ENCODE results near the gene FBRSL1. TPM values are rescaled to one million over a fixed set of nuclear protein-coding genes. Genes with fewer than 3 reads are reported as not detected.

Gene FBRSL1
- total RNA-seq, 1 donor from 2014 or later: 17.1 TPM

GRCh38 chr12:132520421-132521199 is 30.7 kb downstream of the FBRSL1 start:
- FAIRE-seq: no peak
- H3K36me3 ChIP-seq (ENCODE audit: control insufficient read depth, insufficient read depth, low read length): peaks cover 3% of the 10 kb centered on the region
- H3K27me3 ChIP-seq (ENCODE audit: control insufficient read depth, insufficient read depth, low read length): peaks cover 2% of the 10 kb centered on the region
- no peak for DNase-seq (ENCODE audit: low read depth)
- no peak for TF ChIP-seq CTCF (IDR thresholded peaks at IDR 0.05; ENCODE audit: insufficient read depth, low read length, severe bottlenecking)
- no peak overlapping the region for H3K4me3 ChIP-seq (ENCODE audit: low read depth, low read length)

- no peak overlapping the region for H3K4me3 ChIP-seq (ENCODE audit: low read depth, low read length)
- DNase-seq (ENCODE audit: low read depth) (no peak), FAIRE-seq (no peak)
- no peak for TF ChIP-seq CTCF (IDR thresholded peaks at IDR 0.05; ENCODE audit: insufficient read depth, low read length, severe bottlenecking)
- peaks cover 3% of the 10 kb centered on the region for H3K36me3 ChIP-seq (ENCODE audit: control insufficient read depth, insufficient read depth, low read length)
- H3K27me3 ChIP-seq (ENCODE audit: control insufficient read depth, insufficient read depth, low read length): peaks cover 2% of the 10 kb centered on the region
Observed at GRCh38 chr12:132521200-132521580, 31.2 kb downstream of the FBRSL1 start.

GRCh38 chr12:132521712-132522292 is 31.9 kb downstream of the FBRSL1 start:
- DNase-seq (ENCODE audit: low read depth) (no peak), FAIRE-seq (no peak)
- Histone ChIP-seq H3K27me3 (ENCODE audit: control insufficient read depth, insufficient read depth, low read length) (peaks cover 4% of the 10 kb centered on the region), H3K4me3 (ENCODE audit: low read depth, low read length) (no peak overlapping the region), H3K36me3 (ENCODE audit: control insufficient read depth, insufficient read depth, low read length) (peaks cover 3% of the 10 kb centered on the region)
- no peak for TF ChIP-seq CTCF (IDR thresholded peaks at IDR 0.05; ENCODE audit: insufficient read depth, low read length, severe bottlenecking)

GRCh38 chr12:132522592-132523380 is 32.8 kb downstream of the FBRSL1 start:
- Histone ChIP-seq H3K36me3 (ENCODE audit: control insufficient read depth, insufficient read depth, low read length) (peaks cover 3% of the 10 kb centered on the region), H3K27me3 (ENCODE audit: control insufficient read depth, insufficient read depth, low read length) (peaks cover 4% of the 10 kb centered on the region), H3K4me3 (ENCODE audit: low read depth, low read length) (no peak overlapping the region)
- DNase-seq (ENCODE audit: low read depth) (no peak), FAIRE-seq (no peak)
- TF ChIP-seq CTCF (IDR thresholded peaks at IDR 0.05; ENCODE audit: insufficient read depth, low read length, severe bottlenecking): no peak

GRCh38 chr12:132523576-132524331 is 33.8 kb downstream of the FBRSL1 start:
- no peak for FAIRE-seq
- H3K36me3 ChIP-seq (ENCODE audit: control insufficient read depth, insufficient read depth, low read length): no peaks in the 10 kb centered on the region
- peak; percentile 83 for TF ChIP-seq CTCF (IDR thresholded peaks at IDR 0.05; ENCODE audit: insufficient read depth, low read length, severe bottlenecking)
- DNase-seq (ENCODE audit: low read depth): peak; percentile 35
- peaks cover 4% of the 10 kb centered on the region for H3K27me3 ChIP-seq (ENCODE audit: control insufficient read depth, insufficient read depth, low read length)
- no peak overlapping the region for H3K4me3 ChIP-seq (ENCODE audit: low read depth, low read length)
